Measurements from ENCODE around the gene ISLR.

The ISLR gene

DNA sequence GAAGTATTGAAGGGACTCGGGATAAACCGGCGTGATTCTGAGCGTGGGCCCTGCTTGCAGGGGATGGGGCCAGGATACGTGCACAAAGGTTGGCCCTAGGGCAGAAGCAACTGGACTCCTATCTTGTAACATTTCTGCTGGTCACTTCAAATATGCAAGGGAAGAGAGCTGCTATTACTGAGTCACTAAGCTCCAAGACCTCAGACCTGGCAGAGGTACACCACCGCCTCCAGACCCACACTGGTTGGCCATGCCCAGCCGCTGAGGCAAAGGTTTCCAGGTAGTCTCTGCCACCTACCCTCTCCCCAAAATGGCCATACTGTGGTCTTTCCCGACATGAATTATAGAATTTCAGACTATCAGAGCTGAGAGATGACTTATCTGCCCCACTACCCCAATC, 42.4 kb downstream of the ISLR start:
- POLR2A ChIA-PET, result no interaction called here
- TF ChIP-seq, protein P1, sequence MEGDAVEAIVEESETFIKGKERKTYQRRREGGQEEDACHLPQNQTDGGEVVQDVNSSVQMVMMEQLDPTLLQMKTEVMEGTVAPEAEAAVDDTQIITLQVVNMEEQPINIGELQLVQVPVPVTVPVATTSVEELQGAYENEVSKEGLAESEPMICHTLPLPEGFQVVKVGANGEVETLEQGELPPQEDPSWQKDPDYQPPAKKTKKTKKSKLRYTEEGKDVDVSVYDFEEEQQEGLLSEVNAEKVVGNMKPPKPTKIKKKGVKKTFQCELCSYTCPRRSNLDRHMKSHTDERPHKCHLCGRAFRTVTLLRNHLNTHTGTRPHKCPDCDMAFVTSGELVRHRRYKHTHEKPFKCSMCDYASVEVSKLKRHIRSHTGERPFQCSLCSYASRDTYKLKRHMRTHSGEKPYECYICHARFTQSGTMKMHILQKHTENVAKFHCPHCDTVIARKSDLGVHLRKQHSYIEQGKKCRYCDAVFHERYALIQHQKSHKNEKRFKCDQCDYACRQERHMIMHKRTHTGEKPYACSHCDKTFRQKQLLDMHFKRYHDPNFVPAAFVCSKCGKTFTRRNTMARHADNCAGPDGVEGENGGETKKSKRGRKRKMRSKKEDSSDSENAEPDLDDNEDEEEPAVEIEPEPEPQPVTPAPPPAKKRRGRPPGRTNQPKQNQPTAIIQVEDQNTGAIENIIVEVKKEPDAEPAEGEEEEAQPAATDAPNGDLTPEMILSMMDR (IDR thresholded peaks at IDR 0.05; ENCODE audit: control extremely low read depth, extremely low read depth, low read depth, missing control alignments), result no peak
- CTCF ChIA-PET, result interaction anchor here (1.3 to 1.6 kb wide), 3 partner anchors 13 to 20 kb away, joined by 3 to 4 read pairs (median 3); partner anchors contain the start of gene STRA6
- DNase-seq (ENCODE audit: extremely low spot score), result no peak

DNA sequence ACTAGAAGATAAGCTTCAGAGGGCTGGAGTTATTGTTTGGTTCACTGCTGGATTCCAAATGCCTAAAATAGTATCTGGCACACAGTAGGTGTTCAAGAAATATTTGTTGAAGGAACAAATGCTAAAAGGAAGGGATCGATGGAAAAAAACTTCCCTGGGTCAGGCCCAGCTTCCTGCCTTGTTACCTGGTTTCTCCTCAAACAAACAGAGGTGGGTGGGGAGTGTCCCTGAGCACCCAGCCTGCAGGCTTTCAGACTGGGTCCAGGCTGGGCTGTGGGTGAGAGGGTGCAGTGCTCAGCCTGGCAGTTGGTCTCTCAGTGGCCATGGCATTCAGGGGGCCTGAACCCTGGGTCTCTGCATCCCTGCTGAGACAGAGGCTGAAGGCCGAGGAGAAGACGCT, 43.4 kb downstream of the ISLR start:
- POLR2A ChIA-PET, result no interaction called here
- no peak for DNase-seq (ENCODE audit: extremely low spot score)
- CTCF ChIA-PET, result interaction anchor here (0.7 to 1.6 kb wide), 4 partner anchors 14 to 105 kb away, joined by 3 read pairs; partner anchors contain the start of gene STRA6
- TF ChIP-seq, protein P1 (IDR thresholded peaks at IDR 0.05; ENCODE audit: control extremely low read depth, extremely low read depth, low read depth, missing control alignments), result no peak

DNA sequence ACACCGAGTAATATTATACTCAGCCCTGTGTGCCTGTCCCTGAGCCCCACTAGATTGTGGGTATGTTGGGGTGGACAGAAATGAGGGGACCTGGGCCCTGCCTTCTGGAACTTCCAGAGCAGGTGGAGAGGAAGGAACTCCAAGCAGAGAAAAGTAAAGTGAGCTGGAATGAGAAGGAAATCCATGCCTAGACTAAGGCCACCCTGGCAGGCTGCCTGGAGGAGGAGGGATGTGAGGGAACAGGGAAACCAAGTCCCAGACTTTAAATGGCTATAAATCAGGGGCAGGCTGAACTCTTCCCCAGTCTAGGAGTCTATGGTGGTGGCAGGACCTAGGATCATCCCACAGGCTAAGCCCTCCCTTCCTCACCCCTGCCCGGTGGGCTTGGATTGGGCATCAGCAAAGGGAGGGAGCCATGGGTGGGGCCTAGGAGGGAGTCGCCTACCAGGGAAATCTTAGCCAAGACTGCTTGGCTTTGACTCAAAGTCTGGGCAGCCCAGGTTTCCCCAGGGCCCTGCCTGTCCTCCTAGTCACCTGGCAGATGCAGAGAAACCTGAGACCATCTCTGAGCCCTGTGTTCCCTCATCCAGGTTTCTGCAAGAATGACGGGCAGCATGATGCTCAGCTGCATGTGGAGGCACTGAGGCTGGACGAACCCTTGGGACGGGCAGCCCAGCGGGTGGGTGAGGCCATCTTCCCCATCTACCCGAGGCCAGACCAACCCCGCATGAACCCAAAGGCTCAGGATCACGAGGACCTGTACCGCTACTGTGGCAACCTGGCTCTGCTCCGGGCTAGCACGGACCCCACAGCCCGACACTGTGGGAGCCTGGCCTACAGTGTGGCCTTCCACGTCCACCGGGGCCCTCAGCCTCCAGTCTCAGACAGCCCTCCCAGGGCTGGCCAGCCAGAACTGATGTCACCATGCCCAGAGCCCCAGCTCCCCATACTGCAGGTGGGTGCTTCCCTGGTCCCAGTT, 44.7 kb downstream of the ISLR start:
- CTCF ChIA-PET, result interaction anchor here (1.5 kb wide), 1 partner anchor 89 kb away, joined by 3 read pairs; no protein-coding TSS in a partner anchor
- TF ChIP-seq, protein P1 (IDR thresholded peaks at IDR 0.05; ENCODE audit: control extremely low read depth, extremely low read depth, low read depth, missing control alignments), result no peak
- no peak for DNase-seq (ENCODE audit: extremely low spot score)
- POLR2A ChIA-PET, result no interaction called here

DNA sequence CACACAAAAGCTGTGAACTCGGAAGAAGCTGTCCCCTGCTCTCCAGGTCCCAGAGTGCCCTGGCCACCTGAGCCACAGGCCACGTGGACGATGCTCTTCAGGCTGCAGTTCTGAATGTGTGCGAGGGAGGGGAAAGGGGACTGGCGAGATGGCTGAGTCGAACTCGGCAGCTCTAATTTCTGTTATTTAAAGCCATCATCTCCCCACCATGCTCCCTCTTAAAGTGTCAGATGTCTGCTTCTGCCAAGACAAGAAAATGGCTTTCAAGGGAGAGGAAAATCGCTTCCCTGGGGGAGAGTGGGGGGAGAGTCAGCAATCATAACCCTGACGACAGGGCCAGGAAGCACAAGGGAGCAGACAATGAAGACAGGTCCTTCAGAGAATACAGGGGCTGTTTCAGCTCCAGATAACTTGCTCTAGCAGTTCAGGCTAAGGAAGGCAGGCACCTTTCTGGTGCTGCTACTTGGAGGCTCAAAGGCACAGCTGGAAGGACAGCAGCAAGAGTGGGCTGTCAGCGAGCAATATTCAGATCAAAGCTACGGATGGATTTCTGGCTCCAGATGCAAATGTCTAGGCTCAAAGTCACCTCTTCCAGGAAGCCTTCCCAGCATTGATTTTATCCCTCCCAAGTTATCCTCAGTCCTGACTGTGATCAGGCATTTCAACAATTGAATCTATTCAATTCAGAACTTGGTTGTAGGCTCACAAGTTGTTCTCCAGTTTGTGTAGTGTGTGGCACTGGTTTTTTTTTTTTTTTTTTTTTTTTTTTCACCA, 47.2 kb downstream of the ISLR start:
- ChIA-PET CTCF (interaction anchor here (0.7 to 1.6 kb wide), 4 partner anchors 9 to 100 kb away, joined by 3 to 5 read pairs (median 4); no protein-coding TSS in a partner anchor), POLR2A (no interaction called here)
- TF ChIP-seq, protein P1 (IDR thresholded peaks at IDR 0.05; ENCODE audit: control extremely low read depth, extremely low read depth, low read depth, missing control alignments), result no peak
- no peak for DNase-seq (ENCODE audit: extremely low spot score)

DNA sequence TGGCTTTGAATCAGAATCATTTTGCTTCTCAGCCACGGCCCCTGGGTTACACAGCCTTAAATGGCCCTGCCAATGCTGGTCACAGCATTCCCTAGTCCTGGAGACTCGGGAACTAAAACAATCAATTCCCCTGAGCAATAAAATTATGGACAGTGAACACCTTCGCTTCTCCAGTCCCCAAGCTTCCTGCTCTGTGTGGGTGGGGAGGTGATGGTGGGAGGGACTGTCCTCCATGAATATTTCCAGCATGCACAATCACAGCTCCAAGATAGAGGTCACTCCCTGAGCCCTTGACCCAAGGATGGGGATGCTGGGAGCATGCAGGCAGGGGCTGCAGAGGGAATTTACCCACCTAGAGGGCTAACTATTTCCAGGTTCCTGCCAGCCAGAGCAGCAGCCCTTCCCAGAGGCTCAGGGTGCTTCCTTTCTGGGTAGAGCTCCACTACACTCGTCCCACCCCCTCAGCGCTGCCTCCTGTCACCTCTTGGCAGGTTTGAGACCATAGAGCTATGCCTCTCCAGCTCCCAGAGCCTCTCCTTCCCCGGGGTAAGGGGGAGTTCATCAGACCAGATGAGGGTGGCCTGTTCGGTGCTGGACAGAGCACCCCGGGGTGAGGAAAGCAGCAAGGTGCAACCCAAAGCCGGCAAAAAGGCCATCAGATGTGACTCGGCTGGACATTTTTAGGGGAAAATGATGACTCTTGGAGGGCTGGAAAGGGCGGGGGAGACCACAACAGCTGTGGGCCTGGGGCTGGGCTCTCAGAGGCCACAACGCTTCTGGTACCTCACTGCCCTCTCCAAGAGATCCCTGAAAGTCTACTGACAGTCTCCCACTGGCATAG, 48.1 kb downstream of the ISLR start:
- ChIA-PET POLR2A (no interaction called here), CTCF (interaction anchor here (0.7 to 1.6 kb wide), 6 partner anchors 9 to 234 kb away, joined by 3 to 5 read pairs (median 3); no protein-coding TSS in a partner anchor)
- TF ChIP-seq, protein P1 (IDR thresholded peaks at IDR 0.05; ENCODE audit: control extremely low read depth, extremely low read depth, low read depth, missing control alignments), result no peak

More for the DNA sequence above, 48.1 kb downstream of the ISLR start:
- no peak for DNase-seq (ENCODE audit: extremely low spot score)

Measured in GM10248 (cell line).